ENCODE results near the gene ZNF444. TPM values are rescaled to one million over a fixed set of nuclear protein-coding genes. Genes with fewer than 3 reads are reported as not detected.
"Not testable (repeated sequence)": the region's sequence is repeated elsewhere in the genome, so short reads cannot be mapped to it uniquely, and the experiment has no call there.

The ZNF444 gene
- polyA plus RNA-seq, 1 experiment, result 9.9 TPM

DNA sequence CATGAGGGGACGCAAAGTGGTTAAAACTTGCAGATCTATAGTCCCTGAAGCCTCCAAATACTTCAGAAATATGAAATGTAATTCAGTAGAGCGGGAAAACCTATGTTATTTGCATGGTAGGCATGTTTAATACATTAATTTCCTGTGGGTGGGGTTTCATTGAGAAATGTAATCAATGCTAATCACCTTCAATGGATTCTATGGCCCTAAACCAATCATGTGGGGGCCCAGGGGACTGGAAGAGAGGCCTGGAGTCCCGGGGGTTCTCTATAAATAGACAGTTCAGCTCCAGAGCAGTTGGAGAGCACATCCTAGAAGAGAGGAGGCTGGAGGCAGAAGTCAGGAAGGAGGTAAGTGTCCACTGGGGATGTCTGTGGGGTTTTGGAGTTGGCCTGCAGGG, 60.9 kb downstream of the ZNF444 start, which contains the start of gene ZSCAN5C:
Gene ZSCAN5C, plus strand, starts transcription at position 301 of the 400 bp plus-strand sequence. CDS start 3,641 bp downstream, outside the sequence.
- POLR2A ChIA-PET, result no interaction called here
- H3K27me3 ChIP-seq (ENCODE audit: control insufficient read depth, insufficient read depth, low read length), result no peaks in the 10 kb centered on the region
- no peak within 1 kb of the TSS for H3K27ac ChIP-seq (ENCODE audit: low read depth, low read length)
- H3K4me3 ChIP-seq (ENCODE audit: low read depth, low read length), result no peak within 1 kb of the TSS
- peaks cover 8% of the 10 kb centered on the region for H3K9me3 ChIP-seq (ENCODE audit: control insufficient read depth, insufficient read depth, low read length)
- CTCF ChIA-PET, result no interaction called here
- TF ChIP-seq, protein P1, sequence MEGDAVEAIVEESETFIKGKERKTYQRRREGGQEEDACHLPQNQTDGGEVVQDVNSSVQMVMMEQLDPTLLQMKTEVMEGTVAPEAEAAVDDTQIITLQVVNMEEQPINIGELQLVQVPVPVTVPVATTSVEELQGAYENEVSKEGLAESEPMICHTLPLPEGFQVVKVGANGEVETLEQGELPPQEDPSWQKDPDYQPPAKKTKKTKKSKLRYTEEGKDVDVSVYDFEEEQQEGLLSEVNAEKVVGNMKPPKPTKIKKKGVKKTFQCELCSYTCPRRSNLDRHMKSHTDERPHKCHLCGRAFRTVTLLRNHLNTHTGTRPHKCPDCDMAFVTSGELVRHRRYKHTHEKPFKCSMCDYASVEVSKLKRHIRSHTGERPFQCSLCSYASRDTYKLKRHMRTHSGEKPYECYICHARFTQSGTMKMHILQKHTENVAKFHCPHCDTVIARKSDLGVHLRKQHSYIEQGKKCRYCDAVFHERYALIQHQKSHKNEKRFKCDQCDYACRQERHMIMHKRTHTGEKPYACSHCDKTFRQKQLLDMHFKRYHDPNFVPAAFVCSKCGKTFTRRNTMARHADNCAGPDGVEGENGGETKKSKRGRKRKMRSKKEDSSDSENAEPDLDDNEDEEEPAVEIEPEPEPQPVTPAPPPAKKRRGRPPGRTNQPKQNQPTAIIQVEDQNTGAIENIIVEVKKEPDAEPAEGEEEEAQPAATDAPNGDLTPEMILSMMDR (IDR thresholded peaks at IDR 0.05; ENCODE audit: low read depth, low read length), result no peak
- no peak for DNase-seq (ENCODE audit: low read depth, low spot score)

DNA sequence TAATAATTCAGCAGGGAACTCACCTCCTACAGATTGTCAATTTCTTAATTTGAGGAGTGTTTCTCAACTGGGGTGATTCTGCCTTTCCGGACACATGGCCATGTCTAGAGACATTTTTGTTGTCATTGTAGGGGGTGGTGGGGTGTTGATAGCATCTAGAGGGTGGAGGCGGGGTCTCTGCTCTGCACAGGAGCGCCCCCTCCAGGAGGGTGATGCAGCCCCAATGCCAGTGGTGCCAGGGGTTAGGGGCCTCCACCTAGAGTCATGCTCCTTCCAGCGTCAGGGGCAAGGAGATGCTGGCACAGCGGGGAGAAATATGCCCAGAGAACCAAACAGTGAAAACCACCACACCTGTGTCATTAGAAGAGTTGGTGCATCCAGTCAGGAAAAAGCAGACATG, 66.5 kb downstream of the ZNF444 start:
- H3K9me3 ChIP-seq (ENCODE audit: control insufficient read depth, insufficient read depth, low read length); H3K27me3 ChIP-seq (ENCODE audit: control insufficient read depth, insufficient read depth, low read length); H3K27ac ChIP-seq (ENCODE audit: low read depth, low read length); CTCF ChIA-PET; H3K4me3 ChIP-seq (ENCODE audit: low read depth, low read length); DNase-seq (ENCODE audit: low read depth, low spot score); POLR2A ChIA-PET: not testable (repeated sequence)

DNA sequence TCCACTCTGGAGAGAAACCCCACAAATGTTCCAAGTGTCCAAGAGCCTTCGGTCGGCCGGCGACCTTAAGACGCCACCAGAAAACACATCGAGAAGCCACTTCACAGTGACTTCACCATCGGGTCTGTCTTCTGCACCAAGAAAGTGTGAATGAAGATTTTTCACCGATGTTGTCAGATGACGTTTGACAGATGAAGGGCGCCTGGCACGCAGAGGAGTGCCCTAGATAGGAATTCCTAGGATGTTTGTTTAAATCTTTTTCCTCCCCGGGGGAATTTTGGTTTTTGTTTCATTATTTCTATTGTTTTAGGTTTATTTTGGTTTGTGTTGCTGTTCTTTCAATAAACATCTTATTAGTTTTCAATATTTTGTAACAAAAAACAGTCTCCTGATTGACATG, 68.0 kb downstream of the ZNF444 start:
- no peak overlapping the region for H3K4me3 ChIP-seq (ENCODE audit: low read depth, low read length)
- no peak for DNase-seq (ENCODE audit: low read depth, low spot score)
- ChIA-PET POLR2A (no interaction called here), CTCF (no interaction called here)
- peaks cover 3% of the 10 kb centered on the region; the same call in 1 of the 2 replicates for H3K9me3 ChIP-seq (ENCODE audit: control insufficient read depth, insufficient read depth, low read length)
- H3K27me3 ChIP-seq (ENCODE audit: control insufficient read depth, insufficient read depth, low read length), result no peaks in the 10 kb centered on the region
- H3K27ac ChIP-seq (ENCODE audit: low read depth, low read length), result no peak overlapping the region
- TF ChIP-seq, protein P1 (IDR thresholded peaks at IDR 0.05; ENCODE audit: low read depth, low read length), result no peak

DNA sequence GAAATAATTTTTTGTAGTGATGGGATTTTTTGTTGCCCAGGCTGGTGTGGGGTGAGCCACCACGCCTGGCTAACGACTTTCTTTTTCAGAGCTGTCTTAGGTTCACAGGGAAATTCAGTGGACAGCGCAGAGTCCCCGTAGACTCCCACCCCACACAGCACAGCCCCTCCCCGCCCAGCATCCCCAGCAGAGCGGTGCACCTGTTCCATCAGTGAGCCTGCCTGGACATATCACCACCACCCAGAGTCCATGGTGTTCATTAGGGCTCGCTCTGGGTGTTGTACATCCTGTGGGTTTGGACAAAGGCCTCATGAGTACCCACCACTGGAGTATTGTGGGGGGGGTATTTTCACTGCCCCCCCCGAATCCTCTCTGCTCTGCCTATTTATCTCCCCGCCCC, 68.9 kb downstream of the ZNF444 start:
- POLR2A ChIA-PET; H3K9me3 ChIP-seq (ENCODE audit: control insufficient read depth, insufficient read depth, low read length); CTCF ChIA-PET; H3K4me3 ChIP-seq (ENCODE audit: low read depth, low read length); DNase-seq (ENCODE audit: low read depth, low spot score); H3K27me3 ChIP-seq (ENCODE audit: control insufficient read depth, insufficient read depth, low read length); H3K27ac ChIP-seq (ENCODE audit: low read depth, low read length): not testable (repeated sequence)

Small RNA genes lying within 50 kb of the gene (small RNA-seq; reads per million reads assigned to genes)
- not detected for gene AC024580.2 (ENCODE audit: insufficient read length, low read depth)
- not detected for gene RF00019 (ENCODE audit: insufficient read length, low read depth)

Other genes with a start within 250 kb of the ZNF444 start
- not detected in 2 replicates for gene NLRP13, start 209.0 kb upstream of the ZNF444 start, polyA plus RNA-seq (2011; rRNA removed)
- gene NLRP8, start 193.5 kb upstream of the ZNF444 start, polyA plus RNA-seq (2011; rRNA removed), result not detected in 2 replicates
- not detected in 2 replicates for gene NLRP5, start 154.5 kb upstream of the ZNF444 start, polyA plus RNA-seq (2011; rRNA removed)
- 4.5 and 8.5 TPM in 2 replicates for gene ZNF787, start 20.0 kb upstream of the ZNF444 start, polyA plus RNA-seq (2011; rRNA removed)
- not detected in 2 replicates for gene GALP, start 34.7 kb downstream of the ZNF444 start, polyA plus RNA-seq (2011; rRNA removed)
- not detected in 2 replicates for gene ZSCAN5B, start 56.5 kb downstream of the ZNF444 start, polyA plus RNA-seq (2011; rRNA removed)
- not detected in 2 replicates for gene ZSCAN5C, start 61.0 kb downstream of the ZNF444 start, polyA plus RNA-seq (2011; rRNA removed)
- gene EDDM13, start 131.5 kb downstream of the ZNF444 start, polyA plus RNA-seq (2011; rRNA removed), result not detected in 2 replicates
- 3.7 and 5.8 TPM in 2 replicates for gene ZSCAN5A, start 173.6 kb downstream of the ZNF444 start, polyA plus RNA-seq (2011; rRNA removed)